ENCODE data around the gene SOX12. TPM values are rescaled to one million over a fixed set of nuclear protein-coding genes. Genes with fewer than 3 reads are reported as not detected.

The SOX12 gene
- total RNA-seq, 1 donor from 2014 or later = 3.7 TPM

GRCh38 chr20:289693-290083 is 35.7 kb upstream of the SOX12 start:
- Histone ChIP-seq H3K36me3 (ENCODE audit: control insufficient read depth in 3 of 3, insufficient read depth in 3 of 3, low read length in 3 of 3) (no peaks in the 10 kb centered on the region), H3K9me3 (ENCODE audit: control insufficient read depth in 3 of 3, low read length in 3 of 3) (peaks cover 0 to 4% (median 0%) of the 10 kb centered on the region in 3 donors), H3K4me1 (ENCODE audit: control insufficient read depth in 3 of 3, insufficient read depth in 3 of 3, low read length in 3 of 3) (peaks cover 12 to 18% (median 13%) of the 10 kb centered on the region in 3 donors), H3K27ac (ENCODE audit: low read depth, low read length) (peak overlapping the region; percentile 59), H3K27me3 (ENCODE audit: control insufficient read depth in 3 of 3, insufficient read depth in 3 of 3, low read length in 3 of 3) (no peaks in the 10 kb centered on the region), H3K4me3 (ENCODE audit: low read length in 3 of 3) (peak overlapping the region; percentile 76 to 90 (median 89)), H3K9ac (ENCODE audit: low read depth in 1 of 3, low read length in 3 of 3) (peak overlapping the region; percentile 75 to 86 (median 84))

- H3K4me3 ChIP-seq (ENCODE audit: low read length in 3 of 3) = peak within 1 kb of the TSS; percentile 76 to 90 (median 89)
- no peaks in the 10 kb centered on the region for H3K36me3 ChIP-seq (ENCODE audit: control insufficient read depth in 3 of 3, insufficient read depth in 3 of 3, low read length in 3 of 3)
- H3K27me3 ChIP-seq (ENCODE audit: control insufficient read depth in 3 of 3, insufficient read depth in 3 of 3, low read length in 3 of 3) = no peaks in the 10 kb centered on the region
- H3K4me1 ChIP-seq (ENCODE audit: control insufficient read depth in 3 of 3, insufficient read depth in 3 of 3, low read length in 3 of 3) = peaks cover 12 to 18% (median 13%) of the 10 kb centered on the region in 3 donors
- peak within 1 kb of the TSS; percentile 75 to 86 (median 84) for H3K9ac ChIP-seq (ENCODE audit: low read depth in 1 of 3, low read length in 3 of 3)
- peaks cover 0 to 4% (median 0%) of the 10 kb centered on the region in 3 donors for H3K9me3 ChIP-seq (ENCODE audit: control insufficient read depth in 3 of 3, low read length in 3 of 3)
- peak within 1 kb of the TSS; percentile 59 for H3K27ac ChIP-seq (ENCODE audit: low read depth, low read length)
These were observed 35.1 kb upstream of the SOX12 start, which contains the start of gene C20orf96 for GRCh38 chr20:290084-290831. Gene C20orf96 (minus strand): TSS chr20:290750. CDS start chr20:290610, 140 bp downstream.

- Histone ChIP-seq H3K27me3 (ENCODE audit: control insufficient read depth in 3 of 3, insufficient read depth in 3 of 3, low read length in 3 of 3) (no peaks in the 10 kb centered on the region), H3K4me1 (ENCODE audit: control insufficient read depth in 3 of 3, insufficient read depth in 3 of 3, low read length in 3 of 3) (peaks cover 22 to 35% (median 29%) of the 10 kb centered on the region in 3 donors), H3K36me3 (ENCODE audit: control insufficient read depth in 3 of 3, insufficient read depth in 3 of 3, low read length in 3 of 3) (no peaks in the 10 kb centered on the region), H3K4me3 (ENCODE audit: low read length in 3 of 3) (no peak overlapping the region), H3K9me3 (ENCODE audit: control insufficient read depth in 3 of 3, low read length in 3 of 3) (no peaks in the 10 kb centered on the region), H3K27ac (ENCODE audit: low read depth, low read length) (no peak overlapping the region), H3K9ac (ENCODE audit: low read depth in 1 of 3, low read length in 3 of 3) (no peak overlapping the region)
These were observed 30.8 kb upstream of the SOX12 start for GRCh38 chr20:294602-295001.

- H3K9ac ChIP-seq (ENCODE audit: low read depth in 1 of 3, low read length in 3 of 3) = no peak overlapping the region
- peaks cover 17 to 38% (median 33%) of the 10 kb centered on the region in 3 donors for H3K4me1 ChIP-seq (ENCODE audit: control insufficient read depth in 3 of 3, insufficient read depth in 3 of 3, low read length in 3 of 3)
- H3K9me3 ChIP-seq (ENCODE audit: control insufficient read depth in 3 of 3, low read length in 3 of 3) = no peaks in the 10 kb centered on the region
- no peaks in the 10 kb centered on the region for H3K36me3 ChIP-seq (ENCODE audit: control insufficient read depth in 3 of 3, insufficient read depth in 3 of 3, low read length in 3 of 3)
- H3K27ac ChIP-seq (ENCODE audit: low read depth, low read length) = no peak overlapping the region
- no peak overlapping the region for H3K4me3 ChIP-seq (ENCODE audit: low read length in 3 of 3)
- H3K27me3 ChIP-seq (ENCODE audit: control insufficient read depth in 3 of 3, insufficient read depth in 3 of 3, low read length in 3 of 3) = no peaks in the 10 kb centered on the region
These were observed 29.5 kb upstream of the SOX12 start for GRCh38 chr20:295804-296203.

- Histone ChIP-seq H3K4me1 (ENCODE audit: control insufficient read depth in 3 of 3, insufficient read depth in 3 of 3, low read length in 3 of 3) (peaks cover 14 to 36% (median 33%) of the 10 kb centered on the region in 3 donors), H3K9ac (ENCODE audit: low read depth in 1 of 3, low read length in 3 of 3) (peak within 1 kb of the TSS; percentile 87 to 96 (median 91)), H3K9me3 (ENCODE audit: control insufficient read depth in 3 of 3, low read length in 3 of 3) (no peaks in the 10 kb centered on the region), H3K27ac (ENCODE audit: low read depth, low read length) (peak within 1 kb of the TSS; percentile 90), H3K27me3 (ENCODE audit: control insufficient read depth in 3 of 3, insufficient read depth in 3 of 3, low read length in 3 of 3) (no peaks in the 10 kb centered on the region), H3K36me3 (ENCODE audit: control insufficient read depth in 3 of 3, insufficient read depth in 3 of 3, low read length in 3 of 3) (no peaks in the 10 kb centered on the region), H3K4me3 (ENCODE audit: low read length in 3 of 3) (peak within 1 kb of the TSS; percentile 96 to 98 (median 97))
These were observed 28.0 kb upstream of the SOX12 start, which contains the start of gene ZCCHC3 for GRCh38 chr20:297098-297924. Gene ZCCHC3 (plus strand): TSS chr20:297570. CDS start chr20:297587, 17 bp downstream.

- Histone ChIP-seq H3K27me3 (ENCODE audit: control insufficient read depth in 3 of 3, insufficient read depth in 3 of 3, low read length in 3 of 3) (no peaks in the 10 kb centered on the region), H3K4me3 (ENCODE audit: low read length in 3 of 3) (peak overlapping the region; percentile 96 to 98 (median 97)), H3K9ac (ENCODE audit: low read depth in 1 of 3, low read length in 3 of 3) (peak overlapping the region; percentile 87 to 96 (median 91)), H3K36me3 (ENCODE audit: control insufficient read depth in 3 of 3, insufficient read depth in 3 of 3, low read length in 3 of 3) (no peaks in the 10 kb centered on the region), H3K9me3 (ENCODE audit: control insufficient read depth in 3 of 3, low read length in 3 of 3) (no peaks in the 10 kb centered on the region), H3K27ac (ENCODE audit: low read depth, low read length) (peak overlapping the region; percentile 90), H3K4me1 (ENCODE audit: control insufficient read depth in 3 of 3, insufficient read depth in 3 of 3, low read length in 3 of 3) (peaks cover 14 to 36% (median 33%) of the 10 kb centered on the region in 3 donors)
These were observed 27.2 kb upstream of the SOX12 start for GRCh38 chr20:297925-298775.

GRCh38 chr20:298776-299391 is 26.5 kb upstream of the SOX12 start:
- Histone ChIP-seq H3K4me1 (ENCODE audit: control insufficient read depth in 3 of 3, insufficient read depth in 3 of 3, low read length in 3 of 3) (peaks cover 14 to 36% (median 33%) of the 10 kb centered on the region in 3 donors), H3K27me3 (ENCODE audit: control insufficient read depth in 3 of 3, insufficient read depth in 3 of 3, low read length in 3 of 3) (no peaks in the 10 kb centered on the region), H3K27ac (ENCODE audit: low read depth, low read length) (peak overlapping the region; percentile 90), H3K36me3 (ENCODE audit: control insufficient read depth in 3 of 3, insufficient read depth in 3 of 3, low read length in 3 of 3) (no peaks in the 10 kb centered on the region), H3K9ac (ENCODE audit: low read depth in 1 of 3, low read length in 3 of 3) (peak overlapping the region; percentile 87 to 96 (median 91)), H3K9me3 (ENCODE audit: control insufficient read depth in 3 of 3, low read length in 3 of 3) (no peaks in the 10 kb centered on the region), H3K4me3 (ENCODE audit: low read length in 3 of 3) (peak overlapping the region; percentile 96 to 98 (median 97))

GRCh38 chr20:300345-300990 is 24.9 kb upstream of the SOX12 start:
- Histone ChIP-seq H3K4me3 (ENCODE audit: low read length in 3 of 3) (no peak overlapping the region), H3K9ac (ENCODE audit: low read depth in 1 of 3, low read length in 3 of 3) (peak overlapping the region in 1 of 3 donors; percentile 7), H3K27ac (ENCODE audit: low read depth, low read length) (no peak overlapping the region), H3K4me1 (ENCODE audit: control insufficient read depth in 3 of 3, insufficient read depth in 3 of 3, low read length in 3 of 3) (peaks cover 14 to 36% (median 33%) of the 10 kb centered on the region in 3 donors), H3K27me3 (ENCODE audit: control insufficient read depth in 3 of 3, insufficient read depth in 3 of 3, low read length in 3 of 3) (no peaks in the 10 kb centered on the region), H3K36me3 (ENCODE audit: control insufficient read depth in 3 of 3, insufficient read depth in 3 of 3, low read length in 3 of 3) (no peaks in the 10 kb centered on the region), H3K9me3 (ENCODE audit: control insufficient read depth in 3 of 3, low read length in 3 of 3) (no peaks in the 10 kb centered on the region)

Data from skeletal muscle tissue (tissue), 4 donors.